ENCODE data around the gene RYR1. TPM values are rescaled to one million over a fixed set of nuclear protein-coding genes. Genes with fewer than 3 reads are reported as not detected.
"Not testable (repeated sequence)": the region's sequence is repeated elsewhere in the genome, so short reads cannot be mapped to it uniquely, and the experiment has no call there.

RYR1 gene
- total and polyA plus RNA-seq, 2 experiments from 2014 or later, result under 0.01 TPM; not detected in 1

DNA sequence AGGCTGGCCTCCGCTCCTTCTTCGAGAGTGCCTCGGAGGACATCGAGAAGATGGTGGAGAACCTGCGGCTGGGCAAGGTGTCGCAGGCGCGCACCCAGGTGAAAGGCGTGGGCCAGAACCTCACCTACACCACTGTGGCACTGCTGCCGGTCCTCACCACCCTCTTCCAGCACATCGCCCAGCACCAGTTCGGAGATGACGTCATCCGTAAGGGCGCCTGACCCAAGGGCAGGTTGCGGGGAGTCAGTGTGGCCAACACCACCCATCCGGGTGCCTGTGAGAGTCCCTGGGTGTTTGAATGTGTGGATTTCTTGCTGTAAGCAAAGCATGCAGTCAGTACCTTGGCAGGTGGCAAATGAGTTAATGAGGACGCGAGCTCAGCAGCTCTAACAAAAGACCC, 78.8 kb downstream of the RYR1 start:
- Histone ChIP-seq H2AFZ (no peak overlapping the region), H4K20me1 (ENCODE audit: insufficient read depth) (no peaks in the 10 kb centered on the region), H3K9me3 (ENCODE audit: low read depth) (no peaks in the 10 kb centered on the region), H3K27me3 (replicated peaks; ENCODE audit: insufficient read depth) (peaks cover 4% of the 10 kb centered on the region), H3K9me2 (ENCODE audit: insufficient read depth) (no peaks in the 10 kb centered on the region), H3K4me3 (no peak overlapping the region), H3K4me1 (ENCODE audit: insufficient read depth) (no peaks in the 10 kb centered on the region), H3F3A (ENCODE audit: insufficient read depth) (no peaks in the 10 kb centered on the region), H3K27ac (no peak overlapping the region), H3K79me2 (ENCODE audit: insufficient read depth) (no peaks in the 10 kb centered on the region), H3K4me2 (ENCODE audit: unreplicated experiment) (no peak overlapping the region), H3K36me3 (ENCODE audit: low read depth) (no peaks in the 10 kb centered on the region), H3K9ac (no peak overlapping the region)
- TF ChIP-seq EZH2 (IDR thresholded peaks at IDR 0.05; ENCODE audit: insufficient read depth, poor library complexity, severe bottlenecking) (no peak), EZH2phosphoT487 (IDR thresholded peaks at IDR 0.05; ENCODE audit: insufficient read depth, low read depth) (no peak)
- WGBS, 2 experiments (ENCODE audit: low coverage in 1 of 2, low lambda C conversion rate in 2 of 2, missing lambda C conversion rate in 2 of 2), result 78 to 87% methylated on average over 18 to 19 of the region's 19 CpGs
- in situ Hi-C loops (cut with MboI), result no loop called here
- no peak for DNase-seq

DNA sequence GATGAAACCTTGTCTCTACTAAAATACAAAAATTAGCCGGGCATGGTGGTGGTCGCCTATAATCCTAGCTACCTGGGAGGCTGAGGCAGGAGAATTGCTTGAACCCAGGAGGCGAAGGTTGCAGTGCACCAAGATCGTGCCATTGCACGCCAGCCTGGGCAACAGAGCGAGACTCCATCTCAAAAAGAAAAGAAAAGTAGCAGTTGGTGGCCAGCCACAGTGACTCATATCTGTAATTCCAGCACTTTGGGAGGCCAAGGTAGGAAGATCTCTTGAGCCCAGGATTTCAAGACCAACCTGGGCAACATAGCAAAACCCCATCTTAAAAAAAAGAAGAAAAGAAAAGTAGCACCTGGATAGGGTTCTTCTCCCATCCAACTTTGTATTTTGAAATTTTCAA, 79.7 kb downstream of the RYR1 start:
- H3K36me3 ChIP-seq (ENCODE audit: low read depth); H3K9ac ChIP-seq; H3K9me2 ChIP-seq (ENCODE audit: insufficient read depth); in situ Hi-C loops (cut with MboI); H2AFZ ChIP-seq; DNase-seq; H3K4me2 ChIP-seq (ENCODE audit: unreplicated experiment); H4K20me1 ChIP-seq (ENCODE audit: insufficient read depth); H3K4me3 ChIP-seq; H3K79me2 ChIP-seq (ENCODE audit: insufficient read depth); H3K9me3 ChIP-seq (ENCODE audit: low read depth); H3K4me1 ChIP-seq (ENCODE audit: insufficient read depth); H3K27me3 ChIP-seq (replicated peaks; ENCODE audit: insufficient read depth); H3K27ac ChIP-seq; H3F3A ChIP-seq (ENCODE audit: insufficient read depth): not testable (repeated sequence)
- 79% methylated on average over 6 of the region's 6 CpGs for WGBS, 2 experiments (ENCODE audit: low coverage in 1 of 2, low lambda C conversion rate in 2 of 2, missing lambda C conversion rate in 2 of 2)

DNA sequence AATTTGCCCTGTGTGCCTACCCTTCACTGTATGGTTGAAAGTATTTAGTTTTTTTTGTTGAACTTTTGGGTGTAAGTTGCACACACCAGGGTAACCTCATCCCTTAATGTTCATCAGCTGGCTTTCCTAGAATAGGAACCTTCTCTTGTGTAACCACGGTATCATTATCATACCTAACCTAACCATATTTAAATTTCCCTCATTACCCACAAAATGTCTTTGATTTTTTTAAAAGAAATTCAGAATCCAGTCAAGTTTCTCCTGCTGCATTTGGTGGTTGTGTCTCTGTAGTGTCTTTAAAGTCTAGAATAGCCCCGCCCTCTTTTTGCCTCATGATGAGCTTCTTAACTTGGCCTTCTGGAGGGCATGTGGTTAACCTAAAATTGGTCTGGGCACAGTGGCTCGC, 80.3 kb downstream of the RYR1 start:
- H3K27ac ChIP-seq, result no peak overlapping the region
- no peaks in the 10 kb centered on the region for H3K9me3 ChIP-seq (ENCODE audit: low read depth)
- H4K20me1 ChIP-seq (ENCODE audit: insufficient read depth), result no peaks in the 10 kb centered on the region
- H3K4me3 ChIP-seq, result no peak overlapping the region
- 43 to 51% methylated on average over 3 of the region's 3 CpGs for WGBS, 2 experiments (ENCODE audit: low coverage in 1 of 2, low lambda C conversion rate in 2 of 2, missing lambda C conversion rate in 2 of 2)
- H3K27me3 ChIP-seq (replicated peaks; ENCODE audit: insufficient read depth), result peaks cover 4% of the 10 kb centered on the region
- in situ Hi-C loops (cut with MboI), result no loop called here
- H2AFZ ChIP-seq, result no peak overlapping the region
- TF ChIP-seq EZH2 (IDR thresholded peaks at IDR 0.05; ENCODE audit: insufficient read depth, poor library complexity, severe bottlenecking) (no peak), EZH2phosphoT487 (IDR thresholded peaks at IDR 0.05; ENCODE audit: insufficient read depth, low read depth) (no peak)
- no peak overlapping the region for H3K9ac ChIP-seq
- no peaks in the 10 kb centered on the region for H3K36me3 ChIP-seq (ENCODE audit: low read depth)
- no peaks in the 10 kb centered on the region for H3K4me1 ChIP-seq (ENCODE audit: insufficient read depth)
- no peak overlapping the region for H3K4me2 ChIP-seq (ENCODE audit: unreplicated experiment)
- peak; percentile 23 for DNase-seq
- no peaks in the 10 kb centered on the region for H3K79me2 ChIP-seq (ENCODE audit: insufficient read depth)
- no peaks in the 10 kb centered on the region for H3F3A ChIP-seq (ENCODE audit: insufficient read depth)
- H3K9me2 ChIP-seq (ENCODE audit: insufficient read depth), result no peaks in the 10 kb centered on the region

GRCh38 chr19:38514812-38515633, 81.5 kb downstream of the RYR1 start:
- peak overlapping the region; percentile 69 for H2AFZ ChIP-seq
- no peak overlapping the region for H3K27ac ChIP-seq
- H3K4me3 ChIP-seq, result no peak overlapping the region
- H3K4me1 ChIP-seq (ENCODE audit: insufficient read depth), result no peaks in the 10 kb centered on the region
- no peaks in the 10 kb centered on the region for H3K79me2 ChIP-seq (ENCODE audit: insufficient read depth)
- H3F3A ChIP-seq (ENCODE audit: insufficient read depth), result no peaks in the 10 kb centered on the region
- in situ Hi-C loops (cut with MboI), result no loop called here
- peaks cover 4% of the 10 kb centered on the region for H3K27me3 ChIP-seq (replicated peaks; ENCODE audit: insufficient read depth)
- no peaks in the 10 kb centered on the region for H3K9me2 ChIP-seq (ENCODE audit: insufficient read depth)
- H3K4me2 ChIP-seq (ENCODE audit: unreplicated experiment), result peak overlapping the region; percentile 49
- 16 to 29% methylated on average over 19 to 32 of the region's 32 CpGs for WGBS, 2 experiments (ENCODE audit: low coverage in 1 of 2, low lambda C conversion rate in 2 of 2, missing lambda C conversion rate in 2 of 2)
- no peaks in the 10 kb centered on the region for H3K9me3 ChIP-seq (ENCODE audit: low read depth)
- H3K9ac ChIP-seq, result no peak overlapping the region
- H4K20me1 ChIP-seq (ENCODE audit: insufficient read depth), result no peaks in the 10 kb centered on the region
- DNase-seq, result peak; percentile 71
- TF ChIP-seq EZH2 (IDR thresholded peaks at IDR 0.05; ENCODE audit: insufficient read depth, poor library complexity, severe bottlenecking) (no peak), EZH2phosphoT487 (IDR thresholded peaks at IDR 0.05; ENCODE audit: insufficient read depth, low read depth) (no peak)
- no peaks in the 10 kb centered on the region for H3K36me3 ChIP-seq (ENCODE audit: low read depth)

All from GM23248 (cell line).